Measurements from ENCODE around the gene MALSU1. TPM values are rescaled to one million over a fixed set of nuclear protein-coding genes. Genes with fewer than 3 reads are reported as not detected.

Gene MALSU1
- polyA plus RNA-seq, 1 of the 3 experiments (the other 2 are of a cell fraction): 102 TPM

- TF ChIP-seq RCOR1 (IDR thresholded peaks at IDR 0.05; ENCODE audit: low read length): no peak
- peak; percentile 35; the same call in 1 of the 2 replicates for TF ChIP-seq YY1 (IDR thresholded peaks at IDR 0.05; ENCODE audit: low read depth)
- peak; percentile 83; the same call in 1 of the 2 replicates for TF ChIP-seq MEF2A (IDR thresholded peaks at IDR 0.05; ENCODE audit: borderline replicate concordance, low read depth)
- peak; percentile 86 for TF ChIP-seq MAX (IDR thresholded peaks at IDR 0.05; ENCODE audit: low read depth)
- peak; percentile 96 for TF ChIP-seq RXRA (IDR thresholded peaks at IDR 0.05; ENCODE audit: borderline replicate concordance, low read depth)
- peak; percentile 47; the same call in 1 of the 2 replicates for TF ChIP-seq ELF1 (IDR thresholded peaks at IDR 0.05)
- TF ChIP-seq PBX3 (IDR thresholded peaks at IDR 0.05): peak; percentile 97
- no peak for TF ChIP-seq TAF1 (IDR thresholded peaks at IDR 0.05; ENCODE audit: borderline replicate concordance, low read depth, low read length)
- TF ChIP-seq, protein P1, sequence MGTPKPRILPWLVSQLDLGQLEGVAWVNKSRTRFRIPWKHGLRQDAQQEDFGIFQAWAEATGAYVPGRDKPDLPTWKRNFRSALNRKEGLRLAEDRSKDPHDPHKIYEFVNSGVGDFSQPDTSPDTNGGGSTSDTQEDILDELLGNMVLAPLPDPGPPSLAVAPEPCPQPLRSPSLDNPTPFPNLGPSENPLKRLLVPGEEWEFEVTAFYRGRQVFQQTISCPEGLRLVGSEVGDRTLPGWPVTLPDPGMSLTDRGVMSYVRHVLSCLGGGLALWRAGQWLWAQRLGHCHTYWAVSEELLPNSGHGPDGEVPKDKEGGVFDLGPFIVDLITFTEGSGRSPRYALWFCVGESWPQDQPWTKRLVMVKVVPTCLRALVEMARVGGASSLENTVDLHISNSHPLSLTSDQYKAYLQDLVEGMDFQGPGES (IDR thresholded peaks at IDR 0.05; ENCODE audit: low read depth, low read length): no peak
Measured at GRCh38 chr7:23334482-23335056, 35.4 kb downstream of the MALSU1 start (continued).

GRCh38 chr7:23335136-23335535, 36.0 kb downstream of the MALSU1 start:
- H3K36me3 ChIP-seq (replicated peaks in 1 of 2; ENCODE audit: control insufficient read depth in 1 of 2, insufficient read depth in 2 of 2, low read length in 1 of 2): peaks cover 46 to 65% of the 10 kb centered on the region in 2 experiments
- H3K27ac ChIP-seq (ENCODE audit: low read depth in 2 of 2, low read length in 1 of 2): peak overlapping the region; percentile 71 to 99; a peak in 3 of 4 replicates
- peaks cover 5% of the 10 kb centered on the region; the same call in 1 of the 2 replicates for H4K20me1 ChIP-seq (ENCODE audit: insufficient read depth)
- peaks cover 10% of the 10 kb centered on the region; the same call in 1 of the 2 replicates for H3K9me3 ChIP-seq
- peaks cover 8 to 33% of the 10 kb centered on the region in 2 experiments for H3K4me1 ChIP-seq (ENCODE audit: control insufficient read depth in 1 of 2, insufficient read depth in 2 of 2, low read depth in 1 of 2, low read length in 1 of 2)
- H3K27me3 ChIP-seq (ENCODE audit: insufficient read depth): no peaks in the 10 kb centered on the region
- peak overlapping the region; percentile 65 for H3K4me2 ChIP-seq
- no peaks in the 10 kb centered on the region for H3K9me2 ChIP-seq
- POLR2A ChIA-PET: interaction anchor here (0.7 kb wide), 1 partner anchor 188 kb away, joined by 3 read pairs; no protein-coding TSS in a partner anchor
- WGBS (ENCODE audit: low lambda C conversion rate): 78% methylated on average over 2 of the region's 2 CpGs
- H3K79me2 ChIP-seq (ENCODE audit: insufficient read depth): peaks cover 40% of the 10 kb centered on the region
- H3K4me3 ChIP-seq (ENCODE audit: low read depth in 2 of 2, low read length in 1 of 2): peak overlapping the region in 1 of 2 experiments; percentile 5; a peak in 1 of 4 replicates
- CTCF ChIA-PET: interaction anchor here (0.7 to 1.5 kb wide), 3 partner anchors 23 to 150 kb away, joined by 3 to 4 read pairs (median 4); no protein-coding TSS in a partner anchor
- H2AFZ ChIP-seq (ENCODE audit: low read depth): no peak overlapping the region
- TF ChIP-seq MEF2A (IDR thresholded peaks at IDR 0.05; ENCODE audit: borderline replicate concordance, low read depth) (no peak), PBX3 (IDR thresholded peaks at IDR 0.05) (no peak), FOXJ3 (CRISPR knock-in tag; IDR thresholded peaks at IDR 0.05) (no peak), TEAD4 (IDR thresholded peaks at IDR 0.05; ENCODE audit: borderline replicate concordance, insufficient read depth) (no peak), EP300 (IDR thresholded peaks at IDR 0.05; ENCODE audit: borderline replicate concordance in 1 of 2, low read depth in 1 of 2, low read length in 1 of 2) (no peak), FOXM1 (IDR thresholded peaks at IDR 0.05; ENCODE audit: low read depth) (no peak), TCF12 (IDR thresholded peaks at IDR 0.05) (no peak), MXI1 (IDR thresholded peaks at IDR 0.05; ENCODE audit: low read depth, low read length) (no peak), MAX (IDR thresholded peaks at IDR 0.05; ENCODE audit: low read depth) (no peak), SMC3 (IDR thresholded peaks at IDR 0.05; ENCODE audit: low read depth, low read length) (no peak), RXRA (IDR thresholded peaks at IDR 0.05; ENCODE audit: borderline replicate concordance, low read depth) (no peak)
- TF ChIP-seq, protein P2, sequence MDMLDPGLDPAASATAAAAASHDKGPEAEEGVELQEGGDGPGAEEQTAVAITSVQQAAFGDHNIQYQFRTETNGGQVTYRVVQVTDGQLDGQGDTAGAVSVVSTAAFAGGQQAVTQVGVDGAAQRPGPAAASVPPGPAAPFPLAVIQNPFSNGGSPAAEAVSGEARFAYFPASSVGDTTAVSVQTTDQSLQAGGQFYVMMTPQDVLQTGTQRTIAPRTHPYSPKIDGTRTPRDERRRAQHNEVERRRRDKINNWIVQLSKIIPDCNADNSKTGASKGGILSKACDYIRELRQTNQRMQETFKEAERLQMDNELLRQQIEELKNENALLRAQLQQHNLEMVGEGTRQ (IDR thresholded peaks at IDR 0.05; ENCODE audit: borderline replicate concordance, low read depth, low read length): no peak
- TF ChIP-seq, protein P3, sequence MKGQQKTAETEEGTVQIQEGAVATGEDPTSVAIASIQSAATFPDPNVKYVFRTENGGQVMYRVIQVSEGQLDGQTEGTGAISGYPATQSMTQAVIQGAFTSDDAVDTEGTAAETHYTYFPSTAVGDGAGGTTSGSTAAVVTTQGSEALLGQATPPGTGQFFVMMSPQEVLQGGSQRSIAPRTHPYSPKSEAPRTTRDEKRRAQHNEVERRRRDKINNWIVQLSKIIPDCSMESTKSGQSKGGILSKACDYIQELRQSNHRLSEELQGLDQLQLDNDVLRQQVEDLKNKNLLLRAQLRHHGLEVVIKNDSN (IDR thresholded peaks at IDR 0.05; ENCODE audit: borderline replicate concordance, low read depth): no peak
- H3F3A ChIP-seq (replicated peaks; ENCODE audit: insufficient read depth): peaks cover 63% of the 10 kb centered on the region
- H3K9ac ChIP-seq: peak overlapping the region; percentile 5; the same call in 1 of the 2 replicates
- DNase-seq: no peak
